GM18861 (cell line): ENCODE measurements around the gene PLPPR1.

Experiments
- ATAC-seq: cut with Tn5 transposase; IDR thresholded peaks from one replicate; pipeline ENCODE4 v1.9.1; 2021; ENCODE audit not compliant: unreplicated experiment

Gene PLPPR1

GRCh38 chr9:101028346-101029314 lies at the start of gene PLPPR1:
Gene PLPPR1 (plus strand): TSS chr9:101028727.
- ATAC-seq: no peak

GRCh38 chr9:100989731-100990130 lies 38.8 kb upstream of the PLPPR1 start:
- ATAC-seq: no peak

GRCh38 chr9:100990605-100991381 lies 37.7 kb upstream of the PLPPR1 start:
- no peak for ATAC-seq

- ATAC-seq: no peak
Measured at GRCh38 chr9:100992632-100993031, 35.9 kb upstream of the PLPPR1 start.

GRCh38 chr9:100999906-101000544 lies 28.5 kb upstream of the PLPPR1 start:
- no peak for ATAC-seq

- ATAC-seq: no peak
Measured at GRCh38 chr9:101005246-101005645, 23.3 kb upstream of the PLPPR1 start.

- no peak for ATAC-seq
Measured at GRCh38 chr9:101014566-101014965, 14.0 kb upstream of the PLPPR1 start.

- ATAC-seq: no peak
Measured at GRCh38 chr9:101018467-101018866, 10.1 kb upstream of the PLPPR1 start.

GRCh38 chr9:101022704-101023103 lies 5.8 kb upstream of the PLPPR1 start:
- no peak for ATAC-seq

- ATAC-seq: no peak
Measured at GRCh38 chr9:101025940-101026339, 2.6 kb upstream of the PLPPR1 start.

GRCh38 chr9:101026824-101027223 lies 1.7 kb upstream of the PLPPR1 start:
- no peak for ATAC-seq

GRCh38 chr9:101027236-101027635 lies 1.3 kb upstream of the PLPPR1 start:
- no peak for ATAC-seq

- ATAC-seq: no peak
Measured at GRCh38 chr9:101027733-101028345, 688 bp upstream of the PLPPR1 start.

GRCh38 chr9:101029315-101030085 lies 973 bp downstream of the PLPPR1 start:
- no peak for ATAC-seq

GRCh38 chr9:101030086-101030391 lies 1.5 kb downstream of the PLPPR1 start:
- no peak for ATAC-seq

GRCh38 chr9:101032426-101032825 lies 3.9 kb downstream of the PLPPR1 start:
- ATAC-seq: no peak

GRCh38 chr9:101034222-101034621 lies 5.7 kb downstream of the PLPPR1 start:
- ATAC-seq: no peak

- ATAC-seq: no peak
Measured at GRCh38 chr9:101035098-101035497, 6.6 kb downstream of the PLPPR1 start.

- no peak for ATAC-seq
Measured at GRCh38 chr9:101037430-101037829, 8.9 kb downstream of the PLPPR1 start.

GRCh38 chr9:101038488-101038887 lies 10.0 kb downstream of the PLPPR1 start:
- ATAC-seq: no peak
